RWPE1 (cell line): ENCODE data around the gene EXD2.

Source experiments
- CTCF ChIA-PET: fragments of 350-600 bp; sonication (Branson Sonifier 250); formaldehyde crosslinking; extraction: SDS; loops from one replicate; lab custom pipeline; 2021; lab: Yijun Ruan, JAX
- POLR2A ChIA-PET: fragments of 400-600 bp; formaldehyde crosslinking; extraction: SDS; loops from one replicate; lab custom pipeline; 2020; ENCODE audit warnings: antibody characterized with exemption; ENCODE audit not compliant: low non-redundant PET; lab: Yijun Ruan, JAX
- DNase-seq: peaks from one replicate; pipeline ENCODE4 v3.0.0; 2012; ENCODE audit warnings: low spot score
- H3K27ac ChIP-seq: fragments of 450-650 bp; 2 replicates; pipeline ENCODE4 v1.5.1; 2017
- CTCF ChIP-seq: fragments of 450-650 bp; conservative IDR thresholded peaks from 2 replicates; pipeline ENCODE4 v1.5.1; 2017; ENCODE audit warnings: low read depth, mild to moderate bottlenecking

The EXD2 gene

GRCh38 chr14:69190191-69190590, 1.1 kb upstream of the EXD2 start:
- ChIA-PET POLR2A (no interaction called here), CTCF (interaction anchor here (0.6 kb wide), 1 partner anchor 286 kb away, joined by 4 read pairs; no protein-coding TSS in a partner anchor)
- no peak for DNase-seq
- TF ChIP-seq CTCF = no peak
- no peak overlapping the region for H3K27ac ChIP-seq

- CTCF ChIA-PET = no interaction called here
Measured at GRCh38 chr14:69193721-69194120, 2.4 kb downstream of the EXD2 start.

GRCh38 chr14:69199786-69200185, 8.5 kb downstream of the EXD2 start:
- H3K27ac ChIP-seq = no peak overlapping the region
- ChIA-PET CTCF (no interaction called here), POLR2A (interaction anchor here (0.6 kb wide), 1 partner anchor 16 kb away, joined by 3 read pairs; no protein-coding TSS in a partner anchor)
- no peak for DNase-seq
- no peak for TF ChIP-seq CTCF

More at GRCh38 chr14:69193721-69194120, 2.4 kb downstream of the EXD2 start:
- no peak for TF ChIP-seq CTCF
- DNase-seq = no peak
- no peak overlapping the region for H3K27ac ChIP-seq
- POLR2A ChIA-PET = no interaction called here

- peak; percentile 30 for DNase-seq
- no peak overlapping the region for H3K27ac ChIP-seq
- ChIA-PET POLR2A (no interaction called here), CTCF (no interaction called here)
- TF ChIP-seq CTCF = no peak
Measured at GRCh38 chr14:69204753-69205152, 13.5 kb downstream of the EXD2 start.

- H3K27ac ChIP-seq = no peak overlapping the region
- DNase-seq = no peak
- ChIA-PET CTCF (interaction anchor here (0.6 kb wide), 2 partner anchors 296 to 377 kb away, joined by 3 read pairs; no protein-coding TSS in a partner anchor), POLR2A (no interaction called here)
- TF ChIP-seq CTCF = no peak
Measured at GRCh38 chr14:69207435-69208041, 16.2 kb downstream of the EXD2 start.

- POLR2A ChIA-PET = no interaction called here
- H3K27ac ChIP-seq = no peak overlapping the region
- TF ChIP-seq CTCF = no peak
- CTCF ChIA-PET = no interaction called here
- DNase-seq = no peak
Measured at GRCh38 chr14:69208666-69209065, 17.4 kb downstream of the EXD2 start.
